Measurements from ENCODE around the gene CDH24. TPM values are rescaled to one million over a fixed set of nuclear protein-coding genes. Genes with fewer than 3 reads are reported as not detected.

CDH24 gene
- polyA plus RNA-seq (2013) = 0.63 TPM

GRCh38 chr14:23056956-23057756 is at the start of gene CDH24:
CDH24 (minus strand) TSS chr14:23057520; CDS start chr14:23055733, 1,787 bp downstream.
- peaks cover 0 to 7% (median 5%) of the 10 kb centered on the region in 5 experiments for H3K27me3 ChIP-seq (replicated peaks in 2 of 5; ENCODE audit: control insufficient read depth in 4 of 5, insufficient read depth in 5 of 5, low read length in 4 of 5)
- H3K4me3 ChIP-seq (ENCODE audit: control insufficient read depth in 1 of 7, extremely low read depth in 1 of 7, insufficient read depth in 4 of 7, low read depth in 2 of 7, low read length in 6 of 7) = peak within 1 kb of the TSS; percentile 37 to 82 (median 79)
- POLR2A ChIA-PET = interaction anchor here (0.7 to 1.7 kb wide), 7 partner anchors 50 to 206 kb away, joined by 3 to 5 read pairs (median 3); partner anchors contain the start of gene AJUBA
- no peak within 1 kb of the TSS for H3K27ac ChIP-seq (ENCODE audit: insufficient read depth in 1 of 2, low read depth in 1 of 2, low read length in 2 of 2, poor library complexity in 1 of 2, severe bottlenecking in 2 of 2)
- H3K36me3 ChIP-seq (ENCODE audit: control insufficient read depth in 4 of 4, insufficient read depth in 4 of 4, low read length in 3 of 4) = peaks cover 12 to 31% (median 25%) of the 10 kb centered on the region in 4 experiments
- 3% methylated on average over 32 of the region's 73 CpGs for WGBS (ENCODE audit: insufficient coverage)
- CTCF ChIA-PET = interaction anchor here (0.7 to 33.6 kb wide), 34 partner anchors 8 to 501 kb away, joined by 3 to 933 read pairs (median 6); partner anchors contain the start of genes ACIN1, AJUBA, C14orf119 and HAUS4
- DNase-seq = peak; percentile 49 to 75 (median 74)
- H3K4me1 ChIP-seq (ENCODE audit: control extremely low read depth in 1 of 4, control insufficient read depth in 4 of 4, insufficient read depth in 4 of 4, low read length in 3 of 4) = peaks cover 0 to 21% (median 19%) of the 10 kb centered on the region in 4 experiments
- H3K9me3 ChIP-seq (ENCODE audit: control extremely low read depth in 1 of 5, control insufficient read depth in 4 of 5, insufficient read depth in 2 of 5, low read depth in 1 of 5, low read length in 4 of 5) = no peaks in the 10 kb centered on the region

GRCh38 chr14:23106747-23107045 is 49.4 kb upstream of the CDH24 start:
- Histone ChIP-seq H3K27me3 (replicated peaks in 2 of 5; ENCODE audit: control insufficient read depth in 4 of 5, insufficient read depth in 5 of 5, low read length in 4 of 5) (peaks cover 0 to 4% (median 0%) of the 10 kb centered on the region in 5 experiments), H3K27ac (ENCODE audit: insufficient read depth in 1 of 2, low read depth in 1 of 2, low read length in 2 of 2, poor library complexity in 1 of 2, severe bottlenecking in 2 of 2) (no peak overlapping the region), H3K4me1 (ENCODE audit: control extremely low read depth in 1 of 4, control insufficient read depth in 4 of 4, insufficient read depth in 4 of 4, low read length in 3 of 4) (peaks cover 0 to 5% (median 2%) of the 10 kb centered on the region in 4 experiments), H3K4me3 (ENCODE audit: control insufficient read depth in 1 of 7, extremely low read depth in 1 of 7, insufficient read depth in 4 of 7, low read depth in 2 of 7, low read length in 6 of 7) (no peak overlapping the region), H3K9me3 (ENCODE audit: control extremely low read depth in 1 of 5, control insufficient read depth in 4 of 5, insufficient read depth in 2 of 5, low read depth in 1 of 5, low read length in 4 of 5) (no peaks in the 10 kb centered on the region), H3K36me3 (ENCODE audit: control insufficient read depth in 4 of 4, insufficient read depth in 4 of 4, low read length in 3 of 4) (no peaks in the 10 kb centered on the region)
- ChIA-PET CTCF (interaction anchor here (0.9 to 1.9 kb wide), 6 partner anchors 12 to 38 kb away, joined by 3 to 12 read pairs (median 4); partner anchors contain the start of genes ACIN1 and C14orf119), POLR2A (no interaction called here)
- no peak for DNase-seq

GRCh38 chr14:23105348-23105824 is 48.1 kb upstream of the CDH24 start:
- H3K27ac ChIP-seq (ENCODE audit: insufficient read depth in 1 of 2, low read depth in 1 of 2, low read length in 2 of 2, poor library complexity in 1 of 2, severe bottlenecking in 2 of 2) = no peak overlapping the region
- ChIA-PET CTCF (interaction anchor here (0.7 to 1.9 kb wide), 4 partner anchors 16 to 121 kb away, joined by 3 to 12 read pairs (median 6); no protein-coding TSS in a partner anchor), POLR2A (no interaction called here)
- peaks cover 0 to 3% (median 0%) of the 10 kb centered on the region in 5 experiments for H3K27me3 ChIP-seq (replicated peaks in 2 of 5; ENCODE audit: control insufficient read depth in 4 of 5, insufficient read depth in 5 of 5, low read length in 4 of 5)
- no peaks in the 10 kb centered on the region for H3K9me3 ChIP-seq (ENCODE audit: control extremely low read depth in 1 of 5, control insufficient read depth in 4 of 5, insufficient read depth in 2 of 5, low read depth in 1 of 5, low read length in 4 of 5)
- WGBS (ENCODE audit: insufficient coverage) = 100% methylated on average over 1 of the region's 4 CpGs
- H3K4me1 ChIP-seq (ENCODE audit: control extremely low read depth in 1 of 4, control insufficient read depth in 4 of 4, insufficient read depth in 4 of 4, low read length in 3 of 4) = no peaks in the 10 kb centered on the region
- no peak for DNase-seq
- no peak overlapping the region for H3K4me3 ChIP-seq (ENCODE audit: control insufficient read depth in 1 of 7, extremely low read depth in 1 of 7, insufficient read depth in 4 of 7, low read depth in 2 of 7, low read length in 6 of 7)
- no peaks in the 10 kb centered on the region for H3K36me3 ChIP-seq (ENCODE audit: control insufficient read depth in 4 of 4, insufficient read depth in 4 of 4, low read length in 3 of 4)

- CTCF ChIA-PET = interaction anchor here (0.9 to 2.2 kb wide), 7 partner anchors 9 to 47 kb away, joined by 3 to 8 read pairs (median 4); partner anchors contain the start of gene CDH24
- H3K27ac ChIP-seq (ENCODE audit: insufficient read depth in 1 of 2, low read depth in 1 of 2, low read length in 2 of 2, poor library complexity in 1 of 2, severe bottlenecking in 2 of 2) = no peak within 1 kb of the TSS
- H3K27me3 ChIP-seq (replicated peaks in 2 of 5; ENCODE audit: control insufficient read depth in 4 of 5, insufficient read depth in 5 of 5, low read length in 4 of 5) = peaks cover 0 to 3% (median 0%) of the 10 kb centered on the region in 5 experiments
- WGBS (ENCODE audit: insufficient coverage) = 96% methylated on average over 7 of the region's 11 CpGs
- no peak for DNase-seq
- no peaks in the 10 kb centered on the region for H3K4me1 ChIP-seq (ENCODE audit: control extremely low read depth in 1 of 4, control insufficient read depth in 4 of 4, insufficient read depth in 4 of 4, low read length in 3 of 4)
- POLR2A ChIA-PET = no interaction called here
- no peak within 1 kb of the TSS for H3K4me3 ChIP-seq (ENCODE audit: control insufficient read depth in 1 of 7, extremely low read depth in 1 of 7, insufficient read depth in 4 of 7, low read depth in 2 of 7, low read length in 6 of 7)
- H3K9me3 ChIP-seq (ENCODE audit: control extremely low read depth in 1 of 5, control insufficient read depth in 4 of 5, insufficient read depth in 2 of 5, low read depth in 1 of 5, low read length in 4 of 5) = no peaks in the 10 kb centered on the region
- H3K36me3 ChIP-seq (ENCODE audit: control insufficient read depth in 4 of 4, insufficient read depth in 4 of 4, low read length in 3 of 4) = no peaks in the 10 kb centered on the region
Measured at GRCh38 chr14:23104591-23105347, 47.4 kb upstream of the CDH24 start, which contains the start of gene CIROP. CIROP (minus strand) TSS chr14:23104989; CDS start chr14:23104920, 69 bp downstream.

GRCh38 chr14:23104070-23104590 is 46.8 kb upstream of the CDH24 start:
- Histone ChIP-seq H3K36me3 (ENCODE audit: control insufficient read depth in 4 of 4, insufficient read depth in 4 of 4, low read length in 3 of 4) (peaks cover 0 to 3% (median under 1%) of the 10 kb centered on the region in 4 experiments), H3K4me3 (ENCODE audit: control insufficient read depth in 1 of 7, extremely low read depth in 1 of 7, insufficient read depth in 4 of 7, low read depth in 2 of 7, low read length in 6 of 7) (no peak overlapping the region), H3K27ac (ENCODE audit: insufficient read depth in 1 of 2, low read depth in 1 of 2, low read length in 2 of 2, poor library complexity in 1 of 2, severe bottlenecking in 2 of 2) (no peak overlapping the region), H3K4me1 (ENCODE audit: control extremely low read depth in 1 of 4, control insufficient read depth in 4 of 4, insufficient read depth in 4 of 4, low read length in 3 of 4) (no peaks in the 10 kb centered on the region), H3K9me3 (ENCODE audit: control extremely low read depth in 1 of 5, control insufficient read depth in 4 of 5, insufficient read depth in 2 of 5, low read depth in 1 of 5, low read length in 4 of 5) (no peaks in the 10 kb centered on the region), H3K27me3 (replicated peaks in 2 of 5; ENCODE audit: control insufficient read depth in 4 of 5, insufficient read depth in 5 of 5, low read length in 4 of 5) (peaks cover 0 to 3% (median 0%) of the 10 kb centered on the region in 5 experiments)
- no peak for DNase-seq
- WGBS (ENCODE audit: insufficient coverage) = 91% methylated on average over 6 of the region's 6 CpGs
- ChIA-PET POLR2A (no interaction called here), CTCF (interaction anchor here (0.9 to 2.2 kb wide), 6 partner anchors 10 to 46 kb away, joined by 3 to 8 read pairs (median 4); partner anchors contain the start of gene CDH24)

GRCh38 chr14:23103581-23103980 is 46.3 kb upstream of the CDH24 start:
- Histone ChIP-seq H3K36me3 (ENCODE audit: control insufficient read depth in 4 of 4, insufficient read depth in 4 of 4, low read length in 3 of 4) (peaks cover under 1 to 8% (median 4%) of the 10 kb centered on the region in 4 experiments), H3K27ac (ENCODE audit: insufficient read depth in 1 of 2, low read depth in 1 of 2, low read length in 2 of 2, poor library complexity in 1 of 2, severe bottlenecking in 2 of 2) (no peak overlapping the region), H3K4me3 (ENCODE audit: control insufficient read depth in 1 of 7, extremely low read depth in 1 of 7, insufficient read depth in 4 of 7, low read depth in 2 of 7, low read length in 6 of 7) (no peak overlapping the region), H3K27me3 (replicated peaks in 2 of 5; ENCODE audit: control insufficient read depth in 4 of 5, insufficient read depth in 5 of 5, low read length in 4 of 5) (peaks cover 0 to 3% (median 0%) of the 10 kb centered on the region in 5 experiments), H3K9me3 (ENCODE audit: control extremely low read depth in 1 of 5, control insufficient read depth in 4 of 5, insufficient read depth in 2 of 5, low read depth in 1 of 5, low read length in 4 of 5) (no peaks in the 10 kb centered on the region), H3K4me1 (ENCODE audit: control extremely low read depth in 1 of 4, control insufficient read depth in 4 of 4, insufficient read depth in 4 of 4, low read length in 3 of 4) (no peaks in the 10 kb centered on the region)
- DNase-seq = no peak
- ChIA-PET CTCF (interaction anchor here (0.9 to 2.2 kb wide), 6 partner anchors 10 to 46 kb away, joined by 3 to 8 read pairs (median 4); partner anchors contain the start of gene CDH24), POLR2A (no interaction called here)
- no CpG with 5 or more reads among the region's 4 CpGs for WGBS (ENCODE audit: insufficient coverage)
